K562 (cell line): ENCODE data around the gene PHTF1.

ENCODE experiments used
- YY1 ChIP-seq, 3 experiments: IDR thresholded peaks; 2 replicates each; pipeline ENCODE4 v1.6.1; 2011; ENCODE audit warnings: low read length in 2 of 3, mild to moderate bottlenecking in 2 of 3, moderate library complexity in 2 of 3, borderline replicate concordance in 1 of 3, control low read depth in 1 of 3, low read depth in 1 of 3; ENCODE audit not compliant: insufficient read depth in 3 of 3, insufficient replicate concordance in 2 of 3, control insufficient read depth in 1 of 3, insufficient read length in 1 of 3; ENCODE audit errors: extremely low read depth in 1 of 3
- ZBTB5 ChIP-seq: fragments of 450-650 bp; IDR thresholded peaks from 2 replicates; pipeline ENCODE4 v1.6.1; 2017; ENCODE audit warnings: antibody characterized with exemption
- ZNF318 ChIP-seq, 2 experiments: fragments of 450-650 bp; IDR thresholded peaks; 2 replicates each; pipeline ENCODE4 v1.6.1; 2016; ENCODE audit warnings: mild to moderate bottlenecking in 2 of 2, borderline replicate concordance in 1 of 2, low read depth in 1 of 2, moderate library complexity in 1 of 2
- ZNF41 ChIP-seq: fragments of 250-450 bp; sonication (Bioruptor Pico); conservative IDR thresholded peaks from 2 replicates; pipeline ENCODE4 v1.4.0; 2020; ENCODE audit warnings: mild to moderate bottlenecking

GRCh38 chr1:113759333-113760101 is at the start of gene PHTF1:
- TF ChIP-seq YY1 (IDR thresholded peaks at IDR 0.05; ENCODE audit: borderline replicate concordance in 1 of 3, control insufficient read depth in 1 of 3, extremely low read depth in 1 of 3, insufficient read depth in 3 of 3, insufficient read length in 1 of 3, insufficient replicate concordance in 2 of 3, low read depth in 1 of 3, low read length in 2 of 3) (peak in 1 of 3 experiments; percentile 43), ZNF318 (IDR thresholded peaks at IDR 0.05; ENCODE audit: borderline replicate concordance in 1 of 2, low read depth in 1 of 2) (no peak), ZBTB5 (no peak), ZNF41 (peak; percentile 50; the same call in 1 of the 2 replicates)
